Fibroblast of lung (primary cell): ENCODE data around the gene OR52B6.

Experiments used
- EZH2 ChIP-seq: IDR thresholded peaks from 2 replicates; pipeline ENCODE4 v1.5.1; 2012; ENCODE audit warnings: low read length, control low read depth, mild to moderate bottlenecking; ENCODE audit errors: missing control alignments
- TF ChIP-seq, protein P1 (sequence below), 2 donors: IDR thresholded peaks in 1 of 2; conservative IDR thresholded peaks in 1 of 2; 1 replicate in 1 of 2; 2 replicates in 1 of 2; pipeline ENCODE4 v1.5.1; 2011 to 2012; ENCODE audit warnings: low read length in 2 of 2, control low read depth in 1 of 2, inconsistent platforms in 1 of 2, low read depth in 1 of 2, mild to moderate bottlenecking in 1 of 2

DNA sequence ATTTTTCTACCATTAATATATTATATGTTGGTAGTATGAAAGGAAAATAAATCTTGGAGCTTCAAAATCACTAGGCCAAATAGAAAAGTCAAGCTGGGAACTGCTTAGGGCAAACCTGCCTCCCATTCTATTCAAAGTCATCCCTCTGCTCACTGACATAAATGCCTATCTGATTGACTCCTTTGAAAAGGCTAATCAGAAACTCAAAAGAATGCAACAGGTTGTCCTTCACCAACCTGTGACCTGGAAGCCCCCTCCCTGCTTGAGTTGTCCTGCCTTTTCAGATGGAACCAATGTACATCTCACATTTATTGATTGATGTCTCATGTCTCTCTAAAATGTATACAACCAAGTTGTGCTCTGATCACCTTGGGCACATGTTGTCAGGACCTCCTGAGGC is 40.9 kb downstream of the OR52B6 start:
- TF ChIP-seq, protein P1, sequence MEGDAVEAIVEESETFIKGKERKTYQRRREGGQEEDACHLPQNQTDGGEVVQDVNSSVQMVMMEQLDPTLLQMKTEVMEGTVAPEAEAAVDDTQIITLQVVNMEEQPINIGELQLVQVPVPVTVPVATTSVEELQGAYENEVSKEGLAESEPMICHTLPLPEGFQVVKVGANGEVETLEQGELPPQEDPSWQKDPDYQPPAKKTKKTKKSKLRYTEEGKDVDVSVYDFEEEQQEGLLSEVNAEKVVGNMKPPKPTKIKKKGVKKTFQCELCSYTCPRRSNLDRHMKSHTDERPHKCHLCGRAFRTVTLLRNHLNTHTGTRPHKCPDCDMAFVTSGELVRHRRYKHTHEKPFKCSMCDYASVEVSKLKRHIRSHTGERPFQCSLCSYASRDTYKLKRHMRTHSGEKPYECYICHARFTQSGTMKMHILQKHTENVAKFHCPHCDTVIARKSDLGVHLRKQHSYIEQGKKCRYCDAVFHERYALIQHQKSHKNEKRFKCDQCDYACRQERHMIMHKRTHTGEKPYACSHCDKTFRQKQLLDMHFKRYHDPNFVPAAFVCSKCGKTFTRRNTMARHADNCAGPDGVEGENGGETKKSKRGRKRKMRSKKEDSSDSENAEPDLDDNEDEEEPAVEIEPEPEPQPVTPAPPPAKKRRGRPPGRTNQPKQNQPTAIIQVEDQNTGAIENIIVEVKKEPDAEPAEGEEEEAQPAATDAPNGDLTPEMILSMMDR (conservative IDR thresholded peaks at IDR 0.05 in 1 of 2, IDR thresholded peaks at IDR 0.05 in 1 of 2; ENCODE audit: low read depth in 1 of 2, low read length in 2 of 2): no peak
- TF ChIP-seq EZH2: no peak
